ENCODE measurements around the gene ARFIP2. TPM values are rescaled to one million over a fixed set of nuclear protein-coding genes. Genes with fewer than 3 reads are reported as not detected.

ARFIP2 gene
- polyA plus RNA-seq, 1 of the 3 experiments (the other 2 are of a cell fraction) = 128 TPM

GRCh38 chr11:6489306-6489705 lies 8.2 kb upstream of the ARFIP2 start (continued):
- TF ChIP-seq GATA2 (CRISPR knock-in tag; IDR thresholded peaks at IDR 0.05) (no peak), PBX3 (IDR thresholded peaks at IDR 0.05) (no peak), SIN3A (IDR thresholded peaks at IDR 0.05; ENCODE audit: borderline replicate concordance, low read depth, low read length) (no peak), USF2 (IDR thresholded peaks at IDR 0.05; ENCODE audit: borderline replicate concordance, low read depth, low read length) (no peak)

DNA sequence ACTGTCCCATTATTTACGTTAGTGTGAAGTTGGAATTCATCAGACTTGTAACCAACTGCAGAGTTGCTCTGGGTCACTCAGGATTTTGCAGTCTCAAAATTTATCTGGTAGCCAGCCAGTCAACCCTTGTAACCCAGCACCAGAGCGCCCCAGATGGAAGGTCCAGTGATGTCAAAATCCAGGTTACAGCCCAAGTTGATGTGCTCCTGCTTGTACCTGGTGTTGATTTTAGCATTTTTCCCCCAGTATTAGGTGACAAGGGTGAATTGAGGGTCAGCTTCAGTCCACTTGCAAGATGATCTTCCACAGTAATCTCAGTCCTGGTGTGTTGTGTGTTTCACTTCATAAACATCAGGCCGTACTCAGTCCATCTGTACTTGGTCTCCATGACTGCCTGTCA lies 7.7 kb upstream of the ARFIP2 start:
- H3K4me1 ChIP-seq (ENCODE audit: control insufficient read depth in 1 of 2, insufficient read depth in 2 of 2, low read depth in 1 of 2, low read length in 1 of 2) = no peaks in the 10 kb centered on the region
- H3K9me2 ChIP-seq = no peaks in the 10 kb centered on the region
- no peak for TF ChIP-seq MXI1 (IDR thresholded peaks at IDR 0.05; ENCODE audit: low read depth, low read length)
- TF ChIP-seq GATA2 (CRISPR knock-in tag; IDR thresholded peaks at IDR 0.05) = no peak
- TF ChIP-seq CHD2 (IDR thresholded peaks at IDR 0.05; ENCODE audit: low read length, partially characterized antibody) = no peak
- TF ChIP-seq RFX5 (IDR thresholded peaks at IDR 0.05; ENCODE audit: low read length) = no peak
- TF ChIP-seq FOSL2 (IDR thresholded peaks at IDR 0.05; ENCODE audit: borderline replicate concordance, low read depth) = no peak
- TF ChIP-seq, protein P1, sequence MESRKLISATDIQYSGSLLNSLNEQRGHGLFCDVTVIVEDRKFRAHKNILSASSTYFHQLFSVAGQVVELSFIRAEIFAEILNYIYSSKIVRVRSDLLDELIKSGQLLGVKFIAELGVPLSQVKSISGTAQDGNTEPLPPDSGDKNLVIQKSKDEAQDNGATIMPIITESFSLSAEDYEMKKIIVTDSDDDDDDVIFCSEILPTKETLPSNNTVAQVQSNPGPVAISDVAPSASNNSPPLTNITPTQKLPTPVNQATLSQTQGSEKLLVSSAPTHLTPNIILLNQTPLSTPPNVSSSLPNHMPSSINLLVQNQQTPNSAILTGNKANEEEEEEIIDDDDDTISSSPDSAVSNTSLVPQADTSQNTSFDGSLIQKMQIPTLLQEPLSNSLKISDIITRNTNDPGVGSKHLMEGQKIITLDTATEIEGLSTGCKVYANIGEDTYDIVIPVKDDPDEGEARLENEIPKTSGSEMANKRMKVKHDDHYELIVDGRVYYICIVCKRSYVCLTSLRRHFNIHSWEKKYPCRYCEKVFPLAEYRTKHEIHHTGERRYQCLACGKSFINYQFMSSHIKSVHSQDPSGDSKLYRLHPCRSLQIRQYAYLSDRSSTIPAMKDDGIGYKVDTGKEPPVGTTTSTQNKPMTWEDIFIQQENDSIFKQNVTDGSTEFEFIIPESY (IDR thresholded peaks at IDR 0.05; ENCODE audit: borderline replicate concordance, low read depth) = no peak
- TF ChIP-seq FOXM1 (IDR thresholded peaks at IDR 0.05; ENCODE audit: low read depth) = no peak
- TF ChIP-seq YY1 (IDR thresholded peaks at IDR 0.05; ENCODE audit: low read depth) = no peak
- TF ChIP-seq, protein P2, sequence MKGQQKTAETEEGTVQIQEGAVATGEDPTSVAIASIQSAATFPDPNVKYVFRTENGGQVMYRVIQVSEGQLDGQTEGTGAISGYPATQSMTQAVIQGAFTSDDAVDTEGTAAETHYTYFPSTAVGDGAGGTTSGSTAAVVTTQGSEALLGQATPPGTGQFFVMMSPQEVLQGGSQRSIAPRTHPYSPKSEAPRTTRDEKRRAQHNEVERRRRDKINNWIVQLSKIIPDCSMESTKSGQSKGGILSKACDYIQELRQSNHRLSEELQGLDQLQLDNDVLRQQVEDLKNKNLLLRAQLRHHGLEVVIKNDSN (IDR thresholded peaks at IDR 0.05; ENCODE audit: borderline replicate concordance, low read depth) = no peak
- no peaks in the 10 kb centered on the region for H3K9me3 ChIP-seq
- H3K4me3 ChIP-seq (ENCODE audit: low read depth in 2 of 2, low read length in 1 of 2) = no peak overlapping the region
- DNase-seq = no peak
- H3K9ac ChIP-seq = no peak overlapping the region
- no peak overlapping the region for H3K27ac ChIP-seq (ENCODE audit: low read depth in 2 of 2, low read length in 1 of 2)
- H2AFZ ChIP-seq (ENCODE audit: low read depth) = no peak overlapping the region
- peaks cover 7% of the 10 kb centered on the region for H3F3A ChIP-seq (replicated peaks; ENCODE audit: insufficient read depth)
- WGBS (ENCODE audit: low lambda C conversion rate) = 97% methylated on average over 3 of the region's 3 CpGs
- ChIA-PET CTCF (interaction anchor here (1.2 to 1.7 kb wide), 6 partner anchors 16 to 268 kb away, joined by 3 to 8 read pairs (median 4); no protein-coding TSS in a partner anchor), POLR2A (no interaction called here)
- peaks cover 36% of the 10 kb centered on the region for H3K79me2 ChIP-seq (ENCODE audit: insufficient read depth)
- no peak overlapping the region for H3K4me2 ChIP-seq
- H3K27me3 ChIP-seq (ENCODE audit: insufficient read depth) = no peaks in the 10 kb centered on the region
- no peaks in the 10 kb centered on the region for H4K20me1 ChIP-seq (ENCODE audit: insufficient read depth)
- peaks cover 27 to 49% of the 10 kb centered on the region in 2 experiments for H3K36me3 ChIP-seq (replicated peaks in 1 of 2; ENCODE audit: control insufficient read depth in 1 of 2, insufficient read depth in 2 of 2, low read length in 1 of 2)
